K562 (cell line): ENCODE measurements around the gene PM20D2.

ENCODE experiments used
- CHD4 ChIP-seq: fragments of 200-600 bp; sonication (generic); IDR thresholded peaks from 3 replicates; pipeline ENCODE4 v1.6.1; 2012; ENCODE audit warnings: low read depth, mild to moderate bottlenecking, mixed read lengths, low read length, inconsistent platforms; ENCODE audit not compliant: insufficient read depth, insufficient replicate concordance, poor library complexity, severe bottlenecking
- ESRRA ChIP-seq: fragments of 450-650 bp; IDR thresholded peaks from 2 replicates; pipeline ENCODE4 v1.6.1; 2014; ENCODE audit warnings: low read depth, mild to moderate bottlenecking, moderate library complexity, borderline replicate concordance
- MYC ChIP-seq, 2 experiments: fragments of 250-450 bp in 1 of 2; sonication (Bioruptor Pico) in 1 of 2; IDR thresholded peaks; 2 replicates each; pipeline versions ENCODE4 v1.5.1 to v1.6.1; 2012 to 2021; ENCODE audit warnings: low read depth in 2 of 2, borderline replicate concordance in 1 of 2, improper control_type of control experiment in 1 of 2, low read length in 1 of 2, mild to moderate bottlenecking in 1 of 2, moderate library complexity in 1 of 2
- TGIF2 ChIP-seq: sonication (generic); formaldehyde crosslinking; IDR thresholded peaks from 2 replicates; pipeline ENCODE4 v1.8.1; 2022; ENCODE audit warnings: mild to moderate bottlenecking, missing genetic modification reagents, moderate library complexity
- ZNF274 ChIP-seq: IDR thresholded peaks from 2 replicates; pipeline ENCODE4 v1.6.1; 2011; ENCODE audit warnings: low read depth, mild to moderate bottlenecking, low read length, moderate library complexity, borderline replicate concordance
- TF ChIP-seq, protein P1 (sequence below): IDR thresholded peaks from 2 replicates; pipeline ENCODE4 v1.6.1; 2016; ENCODE audit warnings: missing genetic modification characterization, missing compliant biosample characterization
- TF ChIP-seq, protein P2 (sequence below): sonication (generic); formaldehyde crosslinking; IDR thresholded peaks from 2 replicates; pipeline ENCODE4 v1.5.0; 2020; ENCODE audit warnings: missing genetic modification reagents

DNA sequence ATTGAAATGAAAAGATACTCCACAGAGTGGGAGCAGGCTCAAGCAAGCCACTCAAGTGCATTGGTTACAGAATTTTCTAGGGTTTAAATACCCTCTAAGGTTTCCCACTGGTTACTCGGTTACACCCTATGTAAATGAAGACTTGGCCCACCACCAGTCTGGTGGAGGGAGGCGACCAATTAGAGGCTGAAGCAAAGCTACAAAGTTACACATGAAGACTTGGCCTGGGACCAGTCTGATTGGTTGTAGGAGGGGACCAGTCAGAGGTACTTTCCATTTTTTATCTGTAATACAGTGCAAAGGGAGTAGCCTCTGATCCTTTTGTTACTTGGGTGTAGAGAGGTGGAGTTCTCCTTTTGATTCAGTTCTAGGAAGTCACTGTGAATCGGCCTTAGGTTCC lies 35.6 kb upstream of the PM20D2 start:
- TF ChIP-seq TGIF2 (CRISPR knock-in tag) (no peak), CHD4 (no peak), ZNF274 (no peak), ESRRA (no peak), MYC (IDR thresholded peaks at IDR 0.05; ENCODE audit: low read depth, low read length) (no peak), MYC (CRISPR knock-in tag; IDR thresholded peaks at IDR 0.05; ENCODE audit: borderline replicate concordance, low read depth) (no peak)
- TF ChIP-seq, protein P1, sequence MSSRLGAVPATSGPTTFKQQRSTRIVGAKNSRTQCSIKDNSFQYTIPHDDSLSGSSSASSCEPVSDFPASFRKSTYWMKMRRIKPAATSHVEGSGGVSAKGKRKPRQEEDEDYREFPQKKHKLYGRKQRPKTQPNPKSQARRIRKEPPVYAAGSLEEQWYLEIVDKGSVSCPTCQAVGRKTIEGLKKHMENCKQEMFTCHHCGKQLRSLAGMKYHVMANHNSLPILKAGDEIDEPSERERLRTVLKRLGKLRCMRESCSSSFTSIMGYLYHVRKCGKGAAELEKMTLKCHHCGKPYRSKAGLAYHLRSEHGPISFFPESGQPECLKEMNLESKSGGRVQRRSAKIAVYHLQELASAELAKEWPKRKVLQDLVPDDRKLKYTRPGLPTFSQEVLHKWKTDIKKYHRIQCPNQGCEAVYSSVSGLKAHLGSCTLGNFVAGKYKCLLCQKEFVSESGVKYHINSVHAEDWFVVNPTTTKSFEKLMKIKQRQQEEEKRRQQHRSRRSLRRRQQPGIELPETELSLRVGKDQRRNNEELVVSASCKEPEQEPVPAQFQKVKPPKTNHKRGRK = no peak
- TF ChIP-seq, protein P2, sequence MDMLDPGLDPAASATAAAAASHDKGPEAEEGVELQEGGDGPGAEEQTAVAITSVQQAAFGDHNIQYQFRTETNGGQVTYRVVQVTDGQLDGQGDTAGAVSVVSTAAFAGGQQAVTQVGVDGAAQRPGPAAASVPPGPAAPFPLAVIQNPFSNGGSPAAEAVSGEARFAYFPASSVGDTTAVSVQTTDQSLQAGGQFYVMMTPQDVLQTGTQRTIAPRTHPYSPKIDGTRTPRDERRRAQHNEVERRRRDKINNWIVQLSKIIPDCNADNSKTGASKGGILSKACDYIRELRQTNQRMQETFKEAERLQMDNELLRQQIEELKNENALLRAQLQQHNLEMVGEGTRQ (CRISPR knock-in tag) = no peak
